ENCODE measurements around the gene FKBP1B.

DNA sequence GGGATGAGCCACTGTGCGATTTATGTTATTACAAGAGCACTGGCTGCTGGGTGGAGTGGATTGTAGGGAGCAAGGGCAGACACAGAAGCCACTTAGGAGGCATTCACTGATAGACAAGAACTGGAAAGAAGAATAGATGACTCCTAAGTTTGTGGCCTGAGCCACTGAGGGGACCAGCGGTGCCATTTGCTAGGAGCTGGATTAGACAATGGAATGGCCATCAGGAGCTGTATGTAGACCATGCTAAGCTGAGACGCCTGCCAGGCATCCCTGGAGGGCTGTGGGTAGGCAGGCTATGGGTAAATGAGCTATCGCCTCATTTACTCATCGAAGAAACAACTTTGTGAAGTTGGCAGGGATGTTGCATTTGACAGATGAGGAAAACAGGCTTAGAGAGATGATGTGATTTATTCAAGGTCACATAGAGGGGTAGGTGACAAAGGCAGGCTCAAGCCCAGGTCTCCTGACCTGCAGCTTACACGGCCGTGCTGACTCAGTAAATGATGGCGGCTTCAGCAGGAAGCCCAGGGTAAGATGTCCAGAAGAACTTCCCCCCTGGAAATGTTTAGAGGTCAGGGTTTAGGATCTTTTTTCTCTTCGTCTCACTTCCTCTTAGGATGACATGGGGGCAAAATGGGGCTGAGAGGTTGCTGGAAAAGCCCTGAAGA lies 36.9 kb upstream of the FKBP1B start:
- TF ChIP-seq, protein P1, sequence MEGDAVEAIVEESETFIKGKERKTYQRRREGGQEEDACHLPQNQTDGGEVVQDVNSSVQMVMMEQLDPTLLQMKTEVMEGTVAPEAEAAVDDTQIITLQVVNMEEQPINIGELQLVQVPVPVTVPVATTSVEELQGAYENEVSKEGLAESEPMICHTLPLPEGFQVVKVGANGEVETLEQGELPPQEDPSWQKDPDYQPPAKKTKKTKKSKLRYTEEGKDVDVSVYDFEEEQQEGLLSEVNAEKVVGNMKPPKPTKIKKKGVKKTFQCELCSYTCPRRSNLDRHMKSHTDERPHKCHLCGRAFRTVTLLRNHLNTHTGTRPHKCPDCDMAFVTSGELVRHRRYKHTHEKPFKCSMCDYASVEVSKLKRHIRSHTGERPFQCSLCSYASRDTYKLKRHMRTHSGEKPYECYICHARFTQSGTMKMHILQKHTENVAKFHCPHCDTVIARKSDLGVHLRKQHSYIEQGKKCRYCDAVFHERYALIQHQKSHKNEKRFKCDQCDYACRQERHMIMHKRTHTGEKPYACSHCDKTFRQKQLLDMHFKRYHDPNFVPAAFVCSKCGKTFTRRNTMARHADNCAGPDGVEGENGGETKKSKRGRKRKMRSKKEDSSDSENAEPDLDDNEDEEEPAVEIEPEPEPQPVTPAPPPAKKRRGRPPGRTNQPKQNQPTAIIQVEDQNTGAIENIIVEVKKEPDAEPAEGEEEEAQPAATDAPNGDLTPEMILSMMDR (conservative IDR thresholded peaks at IDR 0.05; ENCODE audit: low read depth, low read length) = no peak
- no peak for TF ChIP-seq EZH2 (IDR thresholded peaks at IDR 0.05; ENCODE audit: borderline replicate concordance, low read depth, low read length, poor library complexity, severe bottlenecking)

Data from A673 (cell line).